HCT116 (cell line): ENCODE measurements around the gene GBE1.

ENCODE experiments used
- CEBPB ChIP-seq: IDR thresholded peaks from 2 replicates; pipeline ENCODE4 v1.6.1; 2012; ENCODE audit warnings: low read depth
- EZH2phosphoT487 ChIP-seq: fragments of 200-600 bp; IDR thresholded peaks from 2 replicates; pipeline ENCODE4 v1.6.1; 2018; ENCODE audit warnings: antibody characterized with exemption, borderline replicate concordance
- POLR2A ChIP-seq: IDR thresholded peaks from 2 replicates; pipeline ENCODE4 v1.7.0; 2011; ENCODE audit warnings: borderline replicate concordance; ENCODE audit not compliant: insufficient read depth, insufficient read length; ENCODE audit errors: extremely low read depth
- POLR2AphosphoS5 ChIP-seq: IDR thresholded peaks from 2 replicates; pipeline ENCODE4 v1.6.1; 2011; ENCODE audit warnings: mild to moderate bottlenecking, low read depth, low read length, moderate library complexity
- ZFX ChIP-seq: fragments of 450-650 bp; IDR thresholded peaks from 2 replicates; pipeline ENCODE4 v1.6.1; 2017
- ZNF274 ChIP-seq: fragments of 200-500 bp; sonication (Bioruptor generic); IDR thresholded peaks from 2 replicates; pipeline ENCODE4 v1.6.1; 2014; ENCODE audit warnings: mild to moderate bottlenecking, low read depth, low read length, inconsistent platforms
- TF ChIP-seq, protein P1 (sequence below), 3 experiments: fragments of 200-600 bp in 1 of 3; sonication (generic) in 1 of 3; IDR thresholded peaks in 2 of 3; conservative IDR thresholded peaks in 1 of 3; 2 replicates each; pipeline ENCODE4 v1.5.1; 2012 to 2017; ENCODE audit warnings: low read depth in 2 of 3, low read length in 2 of 3, antibody characterized with exemption in 1 of 3, borderline replicate concordance in 1 of 3, control low read depth in 1 of 3, mild to moderate bottlenecking in 1 of 3, mixed read lengths in 1 of 3, mixed run types in 1 of 3, moderate library complexity in 1 of 3; ENCODE audit not compliant: insufficient read depth in 1 of 3

DNA sequence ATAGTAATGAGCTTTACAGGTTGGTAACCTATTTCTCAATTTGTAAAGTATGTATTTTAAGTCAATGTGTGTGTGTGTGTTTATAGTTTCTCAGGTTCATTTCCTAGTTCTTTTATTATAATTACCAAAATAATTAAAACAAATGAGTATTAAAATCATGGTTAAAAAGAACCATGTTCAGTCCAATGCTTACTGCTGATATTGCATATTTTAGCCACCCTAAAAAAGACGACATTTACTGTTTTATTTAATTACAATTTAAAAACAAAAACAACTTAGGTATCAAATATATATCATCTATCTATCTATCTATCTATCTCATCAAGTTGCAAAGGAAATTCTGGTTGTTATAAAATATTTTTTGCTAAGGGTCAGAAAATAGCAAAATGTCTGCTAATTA, 203.3 kb downstream of the GBE1 start:
- TF ChIP-seq, protein P1, sequence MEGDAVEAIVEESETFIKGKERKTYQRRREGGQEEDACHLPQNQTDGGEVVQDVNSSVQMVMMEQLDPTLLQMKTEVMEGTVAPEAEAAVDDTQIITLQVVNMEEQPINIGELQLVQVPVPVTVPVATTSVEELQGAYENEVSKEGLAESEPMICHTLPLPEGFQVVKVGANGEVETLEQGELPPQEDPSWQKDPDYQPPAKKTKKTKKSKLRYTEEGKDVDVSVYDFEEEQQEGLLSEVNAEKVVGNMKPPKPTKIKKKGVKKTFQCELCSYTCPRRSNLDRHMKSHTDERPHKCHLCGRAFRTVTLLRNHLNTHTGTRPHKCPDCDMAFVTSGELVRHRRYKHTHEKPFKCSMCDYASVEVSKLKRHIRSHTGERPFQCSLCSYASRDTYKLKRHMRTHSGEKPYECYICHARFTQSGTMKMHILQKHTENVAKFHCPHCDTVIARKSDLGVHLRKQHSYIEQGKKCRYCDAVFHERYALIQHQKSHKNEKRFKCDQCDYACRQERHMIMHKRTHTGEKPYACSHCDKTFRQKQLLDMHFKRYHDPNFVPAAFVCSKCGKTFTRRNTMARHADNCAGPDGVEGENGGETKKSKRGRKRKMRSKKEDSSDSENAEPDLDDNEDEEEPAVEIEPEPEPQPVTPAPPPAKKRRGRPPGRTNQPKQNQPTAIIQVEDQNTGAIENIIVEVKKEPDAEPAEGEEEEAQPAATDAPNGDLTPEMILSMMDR (IDR thresholded peaks at IDR 0.05 in 2 of 3, conservative IDR thresholded peaks at IDR 0.05 in 1 of 3; ENCODE audit: borderline replicate concordance in 1 of 3, insufficient read depth in 1 of 3, low read depth in 2 of 3, low read length in 2 of 3), result no peak
- TF ChIP-seq ZFX, result no peak
- TF ChIP-seq POLR2AphosphoS5, result no peak
- no peak for TF ChIP-seq CEBPB
- no peak for TF ChIP-seq EZH2phosphoT487
- TF ChIP-seq POLR2A, result no peak
- no peak for TF ChIP-seq ZNF274
